NCI-H526 treated with DMSO at 0.1 percent for 48 hours (cell line): ENCODE data around the gene GRM1.
"Not testable (repeated sequence)": the region's sequence is repeated elsewhere in the genome, so short reads cannot be mapped to it uniquely, and the experiment has no call there.

Experiments used
- DNase-seq: peaks from one replicate; lab custom pipeline; 2025; lab: John Stamatoyannopoulos, UW

Gene GRM1

DNA sequence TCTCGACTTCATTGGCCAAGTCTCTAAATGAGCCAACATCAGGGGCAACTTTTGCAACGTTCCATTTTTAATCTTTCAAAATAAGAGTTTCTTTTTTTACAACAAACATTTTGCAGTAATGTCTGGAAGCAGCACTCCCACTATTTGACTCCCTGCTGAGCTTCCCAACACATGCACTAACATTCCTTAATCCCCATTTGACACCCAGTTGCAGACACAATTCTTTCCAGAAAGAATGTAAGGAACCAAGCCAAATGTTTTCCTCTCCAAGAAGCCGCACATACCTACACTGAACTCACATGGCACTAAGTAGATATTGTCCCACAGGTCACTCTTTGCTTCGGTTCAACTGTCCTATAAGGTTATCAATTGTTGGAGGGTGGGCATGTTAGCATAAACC is 165.6 kb downstream of the GRM1 start:
- DNase-seq = no peak

DNA sequence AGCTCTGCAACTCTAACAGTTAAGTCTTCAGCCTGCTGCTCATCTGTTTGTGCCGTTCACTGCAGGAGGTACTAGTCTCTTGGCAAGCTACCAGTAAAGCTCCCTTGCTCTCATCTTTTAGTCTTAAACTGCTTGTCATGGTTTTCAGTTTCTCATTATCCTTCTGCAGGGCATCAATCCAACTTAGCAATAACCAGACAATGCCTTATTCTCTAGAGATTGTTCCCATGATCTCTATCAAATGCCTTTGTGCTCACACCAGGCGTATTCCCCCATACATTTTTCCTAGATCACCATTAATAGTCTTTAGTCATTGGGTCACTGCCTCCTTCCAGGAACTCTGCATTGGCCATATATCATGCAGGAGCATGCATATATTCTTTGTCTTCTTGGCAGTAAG is 171.3 kb downstream of the GRM1 start:
- DNase-seq = no peak

DNA sequence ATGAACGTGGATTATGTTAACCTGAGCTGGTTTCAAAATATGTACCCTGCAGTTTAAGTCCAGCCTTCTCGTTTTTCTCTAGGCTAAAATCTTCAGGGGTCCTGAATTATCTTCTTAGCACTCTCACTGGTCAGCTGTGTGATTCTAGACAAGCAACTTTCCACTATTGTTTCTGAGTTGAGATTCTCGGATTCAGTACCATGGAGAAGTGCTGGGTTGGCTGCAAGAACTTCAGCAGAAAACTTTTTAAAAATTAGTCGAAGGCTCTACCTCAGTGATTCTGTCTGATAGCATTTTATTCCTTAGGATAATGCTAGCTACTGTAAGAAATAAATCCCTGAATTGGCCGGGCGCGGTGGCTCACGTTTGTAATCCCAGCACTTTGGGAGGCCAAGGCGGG is 173.7 kb downstream of the GRM1 start:
- no peak for DNase-seq

DNA sequence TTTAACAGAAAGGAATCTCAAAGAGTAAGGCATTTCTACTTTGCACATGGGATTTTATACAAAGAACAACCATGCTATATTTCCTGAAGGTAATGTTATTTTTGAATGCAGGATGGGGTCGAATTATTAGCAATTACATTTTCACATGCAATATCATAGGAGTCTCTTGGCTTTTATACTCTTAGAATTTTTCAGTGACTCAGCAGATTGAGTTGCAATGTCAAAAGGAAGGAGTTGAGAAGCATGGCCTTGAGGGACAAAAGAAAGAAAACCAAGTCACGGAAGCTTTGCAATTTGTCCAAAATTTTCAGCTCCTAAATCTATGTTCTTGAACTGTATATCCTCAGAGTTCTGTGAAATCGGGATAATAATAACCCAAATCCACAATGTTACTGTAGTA is 181.1 kb downstream of the GRM1 start:
- no peak for DNase-seq

DNA sequence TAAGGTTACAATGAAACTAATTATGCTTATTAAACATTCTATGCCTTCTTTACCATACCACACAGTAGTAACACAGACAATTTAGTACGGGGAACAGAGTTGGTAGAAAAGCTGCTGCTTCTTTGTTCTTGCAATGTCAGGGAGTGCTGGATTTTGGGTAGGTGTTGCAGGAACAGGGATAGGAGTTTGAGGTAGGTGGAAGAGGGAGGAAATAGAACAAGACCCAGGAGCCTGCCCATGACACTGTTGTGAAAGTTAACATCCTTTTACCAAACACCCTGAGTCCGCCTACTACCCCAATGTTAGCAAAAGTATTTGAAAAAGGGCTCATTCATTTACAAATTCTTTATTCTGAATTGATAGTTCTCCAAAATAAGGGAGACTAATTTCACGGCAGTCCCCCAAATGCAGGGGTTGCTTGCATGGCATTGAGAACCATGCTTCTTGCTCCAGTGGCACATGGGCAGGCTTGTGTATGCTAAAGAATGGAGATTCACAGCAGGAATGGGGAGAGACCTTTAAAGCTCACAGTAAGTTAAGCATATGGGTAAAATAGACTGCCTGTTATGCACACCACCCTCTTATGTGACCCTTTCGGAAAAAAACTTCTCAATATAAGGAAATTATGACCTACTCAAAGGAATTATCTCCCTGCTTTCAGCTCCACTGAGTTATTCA is 181.7 kb downstream of the GRM1 start:
- DNase-seq = no peak

DNA sequence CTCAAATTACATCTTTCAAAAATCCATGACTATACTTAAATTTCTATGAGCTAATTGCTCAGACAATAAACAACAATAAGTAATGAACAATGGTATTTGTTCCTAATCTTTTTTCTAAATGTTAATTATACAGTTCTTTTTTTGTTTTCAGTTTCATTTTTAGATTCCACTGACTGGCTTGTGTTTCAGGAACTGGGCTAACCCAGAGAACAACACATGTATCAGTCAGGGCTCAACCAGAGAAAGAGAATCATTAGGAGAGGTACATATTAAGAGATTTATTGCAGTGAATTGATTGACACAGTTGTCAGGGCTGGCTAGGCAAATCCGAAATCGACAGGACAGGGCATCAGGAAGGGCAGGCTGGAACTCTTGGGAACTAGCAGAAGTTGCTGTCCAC is 182.8 kb downstream of the GRM1 start:
- DNase-seq = no peak

DNA sequence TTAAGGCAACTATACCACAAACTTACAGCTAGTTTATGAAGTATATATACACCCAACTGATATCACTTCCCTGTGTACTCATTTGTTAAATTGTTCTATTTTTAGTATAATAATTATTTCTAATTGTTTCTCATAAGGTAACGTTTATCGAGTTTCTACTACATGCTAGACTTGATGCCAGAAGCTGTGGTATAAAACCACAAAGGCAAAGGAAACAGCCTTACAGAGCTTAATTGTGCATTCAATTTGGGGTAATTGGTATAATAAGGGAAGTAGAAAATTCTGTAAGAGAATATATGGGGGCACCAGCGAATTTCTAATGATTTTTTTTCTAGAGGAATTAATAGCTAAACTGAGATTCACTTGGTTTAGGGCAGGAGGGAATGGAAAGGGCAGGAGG is 183.9 kb downstream of the GRM1 start:
- no peak for DNase-seq

DNA sequence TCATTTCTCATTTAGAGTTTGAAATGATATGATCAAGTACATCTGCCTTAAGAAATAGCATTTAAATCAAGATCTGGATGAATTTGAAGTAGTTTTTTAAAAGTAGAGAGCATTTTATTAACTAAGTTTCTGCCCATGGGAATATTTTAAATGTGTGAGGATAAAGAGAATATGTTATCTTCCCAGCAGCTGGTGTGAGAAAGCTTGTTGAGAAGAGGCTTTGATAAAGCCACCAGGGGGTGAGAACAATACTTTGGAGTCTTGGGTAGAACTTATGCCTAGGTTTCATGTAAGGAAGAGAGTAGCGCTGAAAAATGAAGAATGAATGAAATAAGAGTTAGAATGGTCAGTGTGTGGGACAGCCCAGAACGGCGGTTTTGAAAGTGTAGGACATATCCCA is 190.2 kb downstream of the GRM1 start:
- no peak for DNase-seq

DNA sequence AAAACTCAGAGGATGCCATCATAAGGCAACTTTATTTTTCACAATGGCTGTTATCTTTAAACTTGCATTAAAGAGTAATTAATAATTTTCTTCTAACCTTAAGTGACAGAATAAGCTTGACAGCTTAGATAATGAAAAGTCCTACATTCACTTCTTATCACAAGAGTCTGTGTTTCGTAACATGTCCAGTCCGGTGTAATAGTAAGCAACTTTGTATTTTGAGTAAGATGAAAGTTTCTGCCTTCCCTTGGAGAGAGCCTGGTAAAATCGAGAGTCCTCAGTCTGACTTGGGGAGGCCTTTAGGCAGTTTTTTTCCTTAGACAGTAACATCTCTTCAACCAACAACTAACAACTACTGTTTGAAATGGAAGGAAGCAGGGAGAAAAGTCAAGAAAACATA is 195.6 kb downstream of the GRM1 start:
- DNase-seq = no peak

DNA sequence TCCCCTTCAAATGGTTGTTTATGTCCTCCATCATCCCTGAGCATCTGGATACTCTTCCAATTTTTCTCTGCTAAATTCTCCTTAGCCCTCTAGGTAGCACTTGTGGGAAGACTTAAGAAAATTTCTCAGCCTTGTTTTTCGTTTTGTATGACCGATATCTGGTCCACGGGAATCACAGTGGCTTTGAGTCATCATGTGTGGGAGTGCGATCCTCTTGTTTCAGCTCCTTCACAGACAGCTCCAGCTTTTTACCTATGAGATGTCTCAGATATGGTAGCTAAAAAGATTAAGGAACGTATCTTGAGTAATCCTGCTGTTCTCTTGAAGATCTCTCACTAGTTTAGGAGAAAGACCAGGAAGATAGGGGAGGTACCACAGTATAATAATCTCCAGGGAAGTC is 196.1 kb downstream of the GRM1 start:
- no peak for DNase-seq

DNA sequence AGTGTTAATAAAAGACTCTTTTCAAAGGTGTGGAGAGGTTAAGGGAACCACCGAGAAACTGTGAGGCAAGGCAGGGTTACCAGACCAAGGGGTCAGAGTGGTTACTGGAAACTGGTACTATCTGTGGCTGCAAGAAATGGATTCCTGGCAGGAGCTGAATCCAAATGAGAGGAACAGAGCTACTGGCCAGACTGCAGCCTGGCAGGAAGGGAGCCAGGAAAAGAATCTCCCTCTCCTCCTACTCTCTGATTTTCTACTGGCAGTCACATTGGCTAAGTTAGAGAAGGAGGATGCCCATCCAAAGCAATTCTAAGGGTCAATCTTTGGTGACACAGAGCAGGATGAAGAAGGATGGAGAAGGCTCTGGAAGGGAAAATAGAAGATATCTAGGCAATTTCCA is 211.5 kb downstream of the GRM1 start:
- no peak for DNase-seq

DNA sequence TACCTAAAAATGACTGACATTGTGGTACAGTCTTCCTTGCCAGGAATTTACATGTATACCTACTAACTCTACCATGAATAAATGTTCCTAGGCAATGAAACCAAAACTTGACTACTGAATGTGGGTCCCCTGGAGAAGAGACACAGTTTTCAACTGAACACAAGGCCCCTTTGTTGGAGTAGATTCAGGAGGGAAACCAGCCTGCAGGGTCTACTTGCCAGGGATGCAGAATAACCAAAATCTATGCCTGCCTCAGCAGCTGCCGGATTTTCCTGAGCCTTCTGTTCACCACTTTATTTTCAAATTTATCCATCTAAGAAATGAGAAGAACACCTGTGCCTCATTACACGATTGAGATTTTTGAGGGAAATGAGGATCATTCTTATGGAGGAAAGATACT is 211.9 kb downstream of the GRM1 start:
- DNase-seq = no peak

DNA sequence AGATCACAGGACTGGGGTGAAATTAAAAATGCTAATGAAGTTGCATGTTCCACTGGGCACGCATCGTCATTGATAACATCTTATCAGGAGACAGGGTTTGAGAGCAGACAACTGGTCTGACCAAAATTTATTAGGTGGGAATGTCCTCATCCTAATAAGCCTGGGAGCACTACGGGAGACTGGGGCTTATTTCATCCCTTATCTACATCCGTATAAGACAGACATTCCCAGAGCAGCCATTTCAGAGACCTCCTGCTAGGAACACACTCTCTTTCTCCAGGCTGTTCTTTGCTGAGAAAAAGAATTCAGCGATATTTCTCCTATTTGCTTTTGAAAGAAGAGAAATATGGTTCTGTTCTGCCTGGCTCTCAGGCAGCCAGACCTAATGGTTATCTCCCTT is 214.8 kb downstream of the GRM1 start:
- not testable (repeated sequence) for DNase-seq

DNA sequence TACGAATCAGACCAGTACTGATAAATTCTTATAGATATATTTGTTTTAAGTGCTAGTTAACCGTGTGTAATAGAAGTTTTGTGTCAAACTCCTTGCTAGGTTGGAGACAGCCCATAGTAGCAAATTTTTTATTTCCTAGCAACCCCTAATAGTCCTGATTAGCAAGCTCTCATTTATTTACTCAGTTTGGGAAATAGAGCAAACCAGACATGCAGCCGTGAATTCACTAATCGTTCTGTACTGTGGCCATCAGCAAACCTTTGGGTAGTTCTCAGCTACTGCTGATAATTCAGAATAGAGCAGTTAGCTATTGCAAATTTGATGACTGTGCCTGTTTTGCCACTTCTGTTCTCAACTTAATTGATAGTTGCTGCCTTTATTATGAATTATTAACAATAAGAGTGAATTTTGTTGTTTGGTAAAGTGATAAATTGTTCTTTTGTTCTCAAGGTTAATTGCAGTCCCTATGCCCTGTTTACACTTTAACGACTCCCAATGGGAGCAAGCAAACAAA is 215.8 kb downstream of the GRM1 start:
- no peak for DNase-seq

DNA sequence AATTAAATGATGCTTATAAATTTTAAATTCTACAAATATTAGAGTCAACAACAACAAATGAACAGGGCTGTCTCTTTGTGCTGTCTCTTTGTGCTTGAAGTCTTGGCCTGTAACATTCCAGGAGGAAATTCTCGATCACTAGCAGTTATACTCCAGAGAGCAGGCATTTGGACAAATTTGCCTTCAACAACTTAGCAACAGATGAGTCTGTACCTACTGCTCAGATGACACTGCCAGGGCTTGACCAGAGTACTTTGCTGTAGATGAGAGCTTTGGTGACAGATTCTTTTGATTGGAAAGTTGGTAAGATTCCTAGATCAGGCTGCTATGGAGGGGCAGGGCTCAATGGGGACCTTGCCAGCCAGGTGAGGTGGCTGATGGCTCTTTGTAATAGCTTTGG is 217.2 kb downstream of the GRM1 start:
- DNase-seq = no peak

DNA sequence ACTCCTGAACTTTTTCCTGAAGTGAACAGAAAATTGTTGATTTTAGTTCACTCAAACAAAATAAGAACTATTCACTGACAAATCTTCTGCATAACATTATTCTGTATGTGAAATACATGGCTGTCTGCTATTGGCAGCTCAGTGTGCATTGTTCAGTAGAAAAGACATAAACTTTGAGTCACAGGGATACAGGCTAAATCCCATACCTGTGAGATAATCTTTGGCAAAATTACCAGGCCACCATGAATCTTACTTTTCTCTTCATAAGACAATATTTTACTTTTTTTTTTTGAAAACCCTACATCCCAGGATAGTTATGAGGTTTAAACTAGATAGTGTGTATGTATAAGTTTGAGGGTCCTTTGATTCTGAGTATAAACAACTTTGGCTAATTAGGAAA is 224.8 kb downstream of the GRM1 start:
- DNase-seq = no peak

DNA sequence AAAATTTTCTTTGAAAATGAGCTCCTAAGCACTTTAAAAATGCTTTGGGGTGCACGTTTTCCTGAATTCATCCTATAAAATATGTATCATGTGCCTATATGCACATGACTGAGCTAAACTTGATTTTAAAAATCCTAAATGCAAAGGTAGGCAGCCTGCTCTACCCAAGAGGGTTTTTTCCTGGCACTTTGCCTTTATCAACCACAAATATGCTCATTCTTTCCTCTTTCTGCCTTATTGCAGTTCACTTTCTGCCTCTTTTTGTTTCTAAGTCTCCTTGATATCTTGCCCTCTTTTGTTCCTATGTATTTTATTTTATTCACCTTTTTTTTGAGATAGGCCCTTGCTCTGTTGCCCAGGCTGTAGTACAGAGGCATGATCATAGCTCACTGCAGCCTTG is 229.3 kb downstream of the GRM1 start:
- no peak for DNase-seq

DNA sequence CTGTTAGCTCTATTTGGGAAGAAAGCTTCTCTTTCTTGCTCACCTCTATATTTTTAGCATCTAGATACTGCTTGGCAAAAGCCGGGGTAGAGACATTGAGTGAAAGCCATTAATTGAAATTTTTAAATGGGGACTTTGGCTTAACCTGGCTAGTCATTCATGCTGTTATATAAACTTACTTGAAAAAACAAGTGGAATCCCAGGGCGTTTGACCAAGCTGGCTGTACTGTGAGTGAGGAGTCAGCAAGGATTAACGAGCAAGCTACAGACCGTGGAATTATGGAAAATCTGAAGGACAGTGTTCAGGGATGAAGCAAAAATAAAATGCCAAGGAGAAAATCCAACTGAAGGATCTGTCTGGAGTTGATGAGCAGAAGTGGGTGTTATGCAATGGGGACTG is 232.0 kb downstream of the GRM1 start:
- no peak for DNase-seq

DNA sequence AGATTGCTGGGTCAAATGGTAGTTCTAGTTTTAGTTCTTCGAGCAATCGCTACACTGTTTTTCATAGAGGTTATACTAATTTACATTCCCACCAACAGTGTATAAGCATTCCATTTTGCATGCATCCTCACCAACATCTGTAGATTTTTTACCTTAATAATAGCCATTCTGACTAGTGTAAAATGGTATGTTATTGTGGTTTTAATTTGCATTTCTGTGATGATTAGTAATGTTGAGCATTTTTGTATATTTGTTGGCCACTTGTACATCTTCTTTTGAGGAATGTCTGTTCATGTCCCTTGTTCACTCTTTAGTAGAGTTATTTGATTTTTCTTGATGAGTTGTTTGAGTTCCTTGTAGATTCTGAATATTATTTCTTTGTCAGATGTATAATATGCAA is 236.2 kb downstream of the GRM1 start:
- DNase-seq = no peak

DNA sequence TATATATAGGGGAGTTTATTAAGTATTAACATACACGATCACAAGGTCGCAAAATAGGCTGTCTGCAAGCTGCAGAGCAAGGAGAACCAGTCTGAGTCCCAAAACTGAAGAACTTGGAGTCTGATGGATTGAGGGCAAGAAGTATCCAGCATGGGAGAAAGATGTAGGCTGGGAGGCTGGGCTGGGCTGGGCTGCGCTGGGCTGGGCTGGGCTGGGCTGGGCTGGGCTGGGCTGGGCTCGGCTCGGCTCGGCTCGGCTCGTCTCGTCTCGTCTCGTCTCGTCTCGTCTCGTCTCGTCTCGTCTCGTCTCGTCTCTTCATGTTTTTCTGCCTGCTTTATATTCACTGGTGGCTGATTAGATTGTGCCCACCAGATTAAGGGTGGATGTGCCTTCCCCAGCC is 238.6 kb downstream of the GRM1 start:
- no peak for DNase-seq

DNA sequence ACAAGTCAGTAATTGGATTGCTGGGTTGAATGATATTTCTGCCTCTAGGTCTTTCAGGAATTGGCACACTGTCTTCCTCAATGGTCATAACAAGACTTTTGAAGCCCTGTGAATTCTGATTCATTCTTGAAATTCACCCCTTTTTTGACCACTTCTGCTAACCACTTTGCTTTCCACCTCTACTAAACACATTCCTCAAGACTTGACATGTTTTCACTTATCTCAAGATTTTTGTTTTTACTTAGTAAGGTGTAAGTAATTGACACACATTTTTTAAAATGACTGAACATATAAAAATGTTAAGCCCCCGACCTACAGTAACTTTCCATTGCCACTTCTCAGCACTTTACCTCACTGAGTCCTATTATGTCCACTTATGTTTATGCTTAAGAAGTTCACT is 239.1 kb downstream of the GRM1 start:
- DNase-seq = no peak

DNA sequence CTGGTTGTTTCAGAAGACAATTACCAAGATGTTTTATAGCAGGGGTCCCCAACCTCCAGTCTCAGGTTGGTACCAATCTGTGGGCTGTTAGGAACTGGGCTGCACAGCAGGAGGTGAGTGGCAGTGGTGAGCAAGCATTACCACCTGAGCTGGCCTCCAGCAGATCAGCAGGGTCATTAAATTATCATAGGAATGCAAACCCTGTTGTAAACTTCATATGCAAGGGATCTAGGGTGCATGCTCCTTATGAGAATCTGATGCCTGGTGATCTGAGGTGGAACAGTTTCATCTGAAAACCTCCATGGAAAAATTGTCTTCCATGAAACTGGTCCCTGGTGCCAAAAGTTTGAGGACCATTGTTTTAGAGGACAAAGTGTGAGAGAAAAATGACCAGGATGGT is 240.6 kb downstream of the GRM1 start:
- no peak for DNase-seq

DNA sequence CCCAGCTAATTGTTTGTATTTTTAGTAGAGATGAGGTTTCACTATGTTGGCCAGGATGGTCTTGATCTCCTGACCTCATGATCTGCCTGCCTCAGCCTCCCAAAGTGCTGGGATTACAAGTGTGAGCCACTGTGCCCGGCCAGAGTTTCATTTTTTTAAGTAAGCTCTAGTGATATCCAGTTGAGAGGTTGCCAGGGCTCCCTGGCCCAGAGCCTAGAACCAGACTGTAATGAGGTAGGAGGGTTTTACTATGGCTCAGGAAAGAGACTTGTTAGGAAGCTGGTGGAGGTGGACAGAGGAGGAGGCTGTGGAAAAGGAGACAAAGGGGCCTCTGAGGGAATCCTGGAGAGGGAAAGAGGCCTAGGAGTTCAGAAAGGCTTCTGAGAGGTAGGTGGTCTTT is 242.3 kb downstream of the GRM1 start:
- DNase-seq = not testable (repeated sequence)

DNA sequence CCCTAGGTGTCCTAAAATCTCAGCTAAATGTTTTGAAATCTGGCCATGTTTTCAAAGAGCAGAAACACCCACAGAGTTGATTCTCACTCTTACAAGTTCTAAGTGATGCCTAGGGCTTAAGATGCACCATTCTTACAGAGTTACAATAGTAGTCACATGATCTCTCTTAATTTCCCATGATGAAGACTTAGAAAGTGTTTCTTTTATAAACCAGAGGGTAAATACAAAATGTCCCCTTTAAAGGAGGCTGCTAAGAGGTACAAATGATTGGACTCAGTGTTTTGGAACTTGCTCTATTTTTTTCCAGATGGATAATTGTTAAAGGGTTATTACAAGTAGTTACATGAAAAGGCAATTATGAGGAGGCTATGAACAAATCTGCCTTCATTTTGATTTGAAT is 244.6 kb downstream of the GRM1 start:
- no peak for DNase-seq

DNA sequence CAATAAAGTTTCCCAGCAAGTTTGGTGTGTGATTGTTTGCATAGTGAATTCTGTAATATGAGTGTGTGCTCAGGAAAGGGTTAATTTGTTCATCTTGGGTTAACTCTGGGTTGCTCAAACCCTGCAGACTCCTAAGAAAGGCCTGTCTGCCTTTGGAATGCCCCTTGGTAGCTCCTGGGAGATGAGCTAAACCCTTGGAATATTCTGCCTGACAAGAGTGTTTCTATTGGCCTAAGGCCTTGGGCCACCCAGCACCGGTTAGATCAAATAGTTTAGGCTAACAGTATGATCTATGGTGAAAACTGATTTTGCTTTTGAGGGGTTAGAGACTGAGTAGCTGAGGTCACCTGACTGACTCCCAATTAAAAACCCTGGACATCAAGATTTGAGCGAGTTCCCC is 248.3 kb downstream of the GRM1 start:
- no peak for DNase-seq
